Measurements from ENCODE around the gene CD37. TPM values are rescaled to one million over a fixed set of nuclear protein-coding genes. Genes with fewer than 3 reads are reported as not detected.

CD37 gene
- polyA plus RNA-seq, 4 donors, result 30.2 to 43.6 (median 38.4) TPM

GRCh38 chr19:49344505-49345423 is 9.6 kb downstream of the CD37 start:
- DNase-seq (ENCODE audit: low read depth in 4 of 4, low spot score in 3 of 4), result no peak

GRCh38 chr19:49347191-49347590 is 12.0 kb downstream of the CD37 start:
- DNase-seq (ENCODE audit: low read depth in 4 of 4, low spot score in 3 of 4), result no peak

GRCh38 chr19:49347835-49348234 is 12.6 kb downstream of the CD37 start:
- no peak for DNase-seq (ENCODE audit: low read depth in 4 of 4, low spot score in 3 of 4)

DNA sequence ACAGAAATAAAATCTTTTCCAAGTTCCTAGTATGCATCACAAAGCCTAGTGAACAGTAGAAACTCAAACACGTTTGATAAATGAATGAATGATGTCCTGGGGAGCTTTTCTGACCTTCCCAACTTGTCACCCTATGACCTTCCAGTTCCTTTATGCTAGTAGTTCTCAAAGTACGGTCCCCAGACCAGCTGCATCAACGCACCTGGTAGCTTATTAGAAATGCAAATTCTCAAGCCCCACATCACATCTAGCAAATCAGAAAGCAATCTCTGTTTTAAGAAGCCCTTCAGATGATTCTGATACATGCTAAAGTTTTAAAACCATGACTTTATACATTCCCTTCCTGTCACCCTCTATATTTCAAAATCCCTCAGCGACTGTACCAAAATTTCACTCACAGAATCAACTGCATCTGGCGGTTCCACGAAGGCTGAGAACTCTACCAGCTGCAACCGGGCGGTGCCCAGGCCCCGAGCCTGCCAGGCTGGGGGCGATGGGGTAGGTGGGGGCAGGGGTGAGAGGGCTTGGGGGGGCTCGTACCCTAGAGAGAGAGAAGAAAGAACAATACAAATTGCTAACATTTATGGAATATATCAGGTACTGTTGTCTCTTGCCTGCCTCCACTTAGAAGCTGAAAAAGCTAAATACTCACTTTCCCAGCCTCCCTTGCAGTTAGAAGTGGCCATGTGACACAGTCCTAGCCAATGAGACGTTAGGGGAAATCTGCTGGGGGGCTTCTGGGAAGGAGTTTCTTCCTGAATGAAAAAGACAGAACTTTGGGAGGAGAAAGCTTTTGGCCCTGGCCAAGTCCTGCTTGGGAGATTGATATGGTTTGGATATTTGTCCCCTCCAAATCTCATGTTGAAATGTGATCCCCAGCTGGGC is 13.3 kb downstream of the CD37 start:
- no peak for DNase-seq (ENCODE audit: low read depth in 4 of 4, low spot score in 3 of 4)

- no peak for DNase-seq (ENCODE audit: low read depth in 4 of 4, low spot score in 3 of 4)
Measured at GRCh38 chr19:49349567-49349966, 14.4 kb downstream of the CD37 start.

DNA sequence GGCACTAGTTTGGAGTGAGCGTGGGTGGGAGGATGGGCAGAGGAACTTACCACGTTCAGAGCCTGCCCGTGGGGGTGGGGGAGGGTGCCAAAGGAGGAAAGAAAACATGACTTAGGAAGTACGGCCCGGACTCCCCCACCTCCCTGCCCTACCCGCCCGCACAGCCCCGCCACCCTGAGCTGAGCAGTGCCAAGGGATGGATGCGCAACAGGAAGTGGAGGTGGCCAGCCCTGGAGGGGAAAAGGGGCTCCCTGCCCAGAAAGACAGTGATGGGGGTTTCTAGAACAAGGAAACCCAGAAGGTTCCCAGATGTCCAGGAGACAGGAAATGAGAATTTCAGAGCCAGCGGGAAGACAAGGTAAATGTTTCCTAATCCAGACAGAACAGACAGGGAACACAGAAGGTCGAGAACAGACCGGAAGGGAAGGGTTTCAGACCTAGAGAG is 20.7 kb downstream of the CD37 start:
- no peak for DNase-seq (ENCODE audit: low read depth in 4 of 4, low spot score in 3 of 4)

GRCh38 chr19:49356382-49356781 is 21.2 kb downstream of the CD37 start:
- DNase-seq (ENCODE audit: low read depth in 4 of 4, low spot score in 3 of 4), result no peak

DNA sequence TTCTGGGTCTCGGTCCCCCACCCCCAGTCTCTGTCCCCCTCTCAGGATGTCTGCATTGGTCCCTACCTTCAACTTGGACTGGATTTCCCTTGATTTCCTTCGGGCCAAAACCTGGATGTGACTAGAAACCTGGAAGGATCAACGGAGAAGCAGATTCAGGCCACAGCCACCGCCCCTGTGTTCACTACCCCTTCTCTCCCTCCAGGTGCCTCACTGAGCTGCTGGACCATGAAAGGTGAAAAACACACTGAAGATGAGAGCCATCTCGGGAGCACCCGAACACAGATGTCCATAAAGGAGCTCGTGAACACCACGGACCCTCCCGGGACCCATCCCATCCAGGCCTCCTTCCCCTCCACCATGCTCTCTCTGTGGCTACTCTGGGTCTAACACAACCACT is 22.0 kb downstream of the CD37 start:
- no peak for DNase-seq (ENCODE audit: low read depth in 4 of 4, low spot score in 3 of 4)

- DNase-seq (ENCODE audit: low read depth in 4 of 4, low spot score in 3 of 4), result no peak
Measured at GRCh38 chr19:49359851-49360820, 24.9 kb downstream of the CD37 start.

DNA sequence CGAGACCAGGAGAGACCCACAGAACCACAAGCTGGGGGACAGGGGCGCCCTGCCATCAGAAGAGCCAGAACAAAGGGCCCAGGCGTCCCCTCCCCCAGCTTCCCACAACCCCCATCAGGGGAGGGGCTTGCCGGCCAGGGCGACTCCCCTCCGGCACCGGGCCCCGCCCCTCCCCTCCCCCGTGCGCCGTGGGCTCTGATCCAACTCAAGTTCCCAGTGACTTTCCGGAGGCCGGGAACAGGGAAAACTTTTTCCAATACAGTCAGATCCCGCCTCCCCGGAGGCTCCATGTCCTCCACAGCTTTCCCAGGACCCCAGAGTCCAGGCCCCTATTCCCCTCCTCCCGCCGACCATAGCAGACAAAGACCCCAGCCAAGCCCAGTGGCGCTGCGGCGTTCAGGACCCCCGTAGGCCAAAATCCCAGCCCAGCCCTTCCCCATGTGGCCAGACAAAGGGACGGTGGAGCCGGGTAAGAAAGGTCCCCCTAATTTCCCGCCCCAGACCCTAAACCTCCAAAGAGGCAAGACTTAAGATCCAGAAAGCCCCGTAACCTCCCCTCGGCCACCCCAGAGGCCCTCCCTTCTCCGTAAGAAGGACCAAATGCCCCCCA is 26.3 kb downstream of the CD37 start:
- DNase-seq (ENCODE audit: low read depth in 4 of 4, low spot score in 3 of 4), result peak; percentile 85 to 88 (median 86)

- peak in 3 of 4 donors; percentile 48 to 61 (median 48) for DNase-seq (ENCODE audit: low read depth in 4 of 4, low spot score in 3 of 4)
Measured at GRCh38 chr19:49362048-49362928, 27.1 kb downstream of the CD37 start, which contains the start of gene TEAD2. TSS of gene TEAD2 (minus strand) at chr19:49362416. CDS start at chr19:49360075, 2,341 bp downstream.

DNA sequence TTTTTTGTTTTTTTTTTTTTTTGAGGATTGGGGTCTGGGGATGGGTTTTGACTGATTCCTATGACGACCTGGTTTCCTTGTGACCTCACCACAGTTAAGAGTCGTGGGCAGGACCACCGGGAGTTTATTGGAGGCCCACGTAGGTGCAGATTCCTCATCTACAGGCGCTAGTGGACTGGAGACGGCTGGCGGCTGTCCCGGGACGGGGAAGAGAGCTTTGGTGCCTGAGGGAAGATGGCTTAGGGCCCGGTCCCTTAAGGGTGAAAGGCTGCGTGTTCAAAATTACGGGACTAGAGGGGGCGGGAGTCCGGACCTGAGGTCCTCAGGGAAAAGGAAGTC is 27.7 kb downstream of the CD37 start:
- DNase-seq (ENCODE audit: low read depth in 4 of 4, low spot score in 3 of 4), result no peak

- DNase-seq (ENCODE audit: low read depth in 4 of 4, low spot score in 3 of 4), result peak; percentile 88 to 97 (median 94)
Measured at GRCh38 chr19:49363268-49364082, 28.3 kb downstream of the CD37 start, which contains the start of gene DKKL1. TSS of gene DKKL1 (plus strand) at chr19:49363877. CDS start at chr19:49363999, 122 bp downstream.

DNA sequence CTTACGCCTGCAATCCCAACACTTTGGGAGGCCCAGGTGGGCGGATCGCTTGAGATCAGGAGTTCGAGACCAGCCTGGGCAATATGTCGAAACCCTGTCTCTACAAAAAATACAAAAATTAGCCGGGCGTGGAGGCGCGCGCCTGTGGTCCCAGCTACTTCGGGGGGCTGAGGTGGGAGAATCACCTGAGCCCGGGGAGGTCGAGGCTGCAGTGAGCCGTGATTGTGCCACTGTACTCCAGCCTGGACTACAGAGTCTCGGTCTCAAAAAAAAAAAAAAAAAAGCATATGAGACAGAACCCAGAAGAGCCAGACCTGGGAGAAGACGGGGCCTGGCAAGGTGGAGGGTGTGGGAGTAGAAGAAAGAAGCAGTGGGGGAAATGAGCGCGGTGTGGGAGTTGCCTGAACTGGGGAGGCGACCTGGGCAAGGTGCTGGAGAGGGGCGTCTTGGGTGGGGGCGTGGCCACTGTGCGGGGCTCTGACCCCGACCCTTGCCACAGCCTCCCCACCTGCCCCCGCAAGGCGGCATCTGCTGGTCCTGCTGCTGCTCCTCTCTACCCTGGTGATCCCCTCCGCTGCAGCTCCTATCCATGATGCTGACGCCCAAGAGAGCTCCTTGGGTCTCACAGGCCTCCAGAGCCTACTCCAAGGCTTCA is 29.0 kb downstream of the CD37 start:
- no peak for DNase-seq (ENCODE audit: low read depth in 4 of 4, low spot score in 3 of 4)

DNA sequence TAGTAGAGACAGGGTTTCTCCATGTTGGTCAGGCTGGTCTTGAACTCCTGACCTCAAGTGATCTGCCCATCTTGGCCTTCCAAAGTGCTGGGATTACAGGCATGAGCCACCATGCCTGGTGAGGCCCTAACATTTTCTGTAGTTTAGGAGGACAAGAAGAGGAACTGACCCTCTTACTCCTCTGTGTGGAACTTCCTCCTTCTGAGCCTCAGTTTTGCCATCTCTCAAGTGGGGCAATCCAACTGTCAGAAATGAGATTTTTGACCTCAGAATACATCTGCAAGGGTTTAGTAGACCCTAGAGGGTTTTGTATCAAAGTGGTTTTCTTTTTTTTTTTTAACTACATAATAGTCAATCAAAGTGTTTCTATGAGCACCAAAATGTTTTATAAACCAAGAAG is 30.9 kb downstream of the CD37 start:
- no peak for DNase-seq (ENCODE audit: low read depth in 4 of 4, low spot score in 3 of 4)

DNA sequence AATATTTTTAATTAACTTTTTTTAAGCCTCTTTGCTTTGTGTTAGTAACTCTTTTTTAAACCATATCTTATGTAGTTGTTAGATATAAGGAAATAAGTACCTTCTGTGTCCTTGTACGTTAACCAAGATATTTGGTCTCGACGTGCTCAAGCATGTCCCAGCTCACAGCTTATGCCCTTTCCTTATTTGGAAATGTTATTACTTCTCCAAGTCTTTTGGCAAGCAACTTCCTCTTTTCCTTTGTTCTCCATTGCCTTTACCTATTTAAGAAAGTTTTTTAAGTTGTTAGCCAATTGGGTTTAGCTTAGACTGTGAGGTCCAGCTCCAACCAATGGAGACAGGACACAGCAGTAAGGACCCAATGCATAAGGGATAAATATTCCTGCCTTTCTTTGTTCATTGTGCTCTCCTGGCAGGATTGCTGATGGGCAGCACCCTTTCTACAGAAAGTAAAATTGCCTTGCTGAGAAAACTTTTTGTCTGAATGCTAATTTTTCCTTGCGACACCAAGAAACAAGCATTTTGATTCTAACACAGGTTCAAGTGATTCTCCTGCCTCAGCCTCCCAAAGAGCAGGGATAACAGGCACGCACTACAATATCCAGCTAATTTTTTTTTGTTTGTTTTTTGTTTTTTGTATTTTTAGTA is 33.6 kb downstream of the CD37 start:
- DNase-seq (ENCODE audit: low read depth in 4 of 4, low spot score in 3 of 4), result no peak

DNA sequence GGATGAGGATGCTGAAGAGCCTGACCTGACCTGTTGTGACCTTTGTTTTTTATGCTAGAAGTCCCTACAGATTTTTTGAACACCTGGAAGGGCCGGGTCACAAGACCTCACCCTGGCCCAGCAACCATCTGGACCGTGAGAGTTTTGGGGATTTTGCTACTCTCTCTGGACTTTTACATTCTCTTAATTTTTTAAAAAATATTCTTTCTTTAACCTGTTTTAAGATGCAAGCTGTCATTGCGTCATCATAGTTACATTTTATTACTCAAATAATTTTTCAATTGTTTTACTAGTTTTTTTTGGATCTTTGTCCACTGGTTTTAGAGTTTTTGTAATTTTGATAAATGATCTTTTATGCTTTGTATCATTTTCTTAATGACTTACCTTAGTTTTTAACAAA is 36.0 kb downstream of the CD37 start:
- no peak for DNase-seq (ENCODE audit: low read depth in 4 of 4, low spot score in 3 of 4)

Data from left renal pelvis (tissue), 4 donors.